Vagina (tissue), 2 donors: Measurements from ENCODE around the gene C9orf43.

Experiments used
- POLR2A ChIP-seq, 2 donors: fragments of 450-650 bp; IDR thresholded peaks; one replicate each; pipeline ENCODE4 v1.6.1; 2017; ENCODE audit warnings: antibody characterized with exemption in 2 of 2, mild to moderate bottlenecking in 2 of 2, moderate library complexity in 2 of 2
- POLR2AphosphoS5 ChIP-seq, 2 donors: sonication (generic); formaldehyde crosslinking; IDR thresholded peaks; one replicate each; pipeline ENCODE4 v1.9.0; 2017; ENCODE audit warnings: antibody characterized with exemption in 2 of 2, mild to moderate bottlenecking in 2 of 2, low read depth in 1 of 2; ENCODE audit not compliant: insufficient read depth in 1 of 2
- TF ChIP-seq, protein P1 (sequence below), 3 experiments: fragments of 450-650 bp in 2 of 3; fragments of 200-600 bp in 1 of 3; sonication (generic) in 1 of 3; IDR thresholded peaks; one replicate each; pipeline ENCODE4 v1.5.1; 2017 to 2019; ENCODE audit warnings: antibody characterized with exemption in 3 of 3, mild to moderate bottlenecking in 2 of 3, moderate library complexity in 2 of 3

DNA sequence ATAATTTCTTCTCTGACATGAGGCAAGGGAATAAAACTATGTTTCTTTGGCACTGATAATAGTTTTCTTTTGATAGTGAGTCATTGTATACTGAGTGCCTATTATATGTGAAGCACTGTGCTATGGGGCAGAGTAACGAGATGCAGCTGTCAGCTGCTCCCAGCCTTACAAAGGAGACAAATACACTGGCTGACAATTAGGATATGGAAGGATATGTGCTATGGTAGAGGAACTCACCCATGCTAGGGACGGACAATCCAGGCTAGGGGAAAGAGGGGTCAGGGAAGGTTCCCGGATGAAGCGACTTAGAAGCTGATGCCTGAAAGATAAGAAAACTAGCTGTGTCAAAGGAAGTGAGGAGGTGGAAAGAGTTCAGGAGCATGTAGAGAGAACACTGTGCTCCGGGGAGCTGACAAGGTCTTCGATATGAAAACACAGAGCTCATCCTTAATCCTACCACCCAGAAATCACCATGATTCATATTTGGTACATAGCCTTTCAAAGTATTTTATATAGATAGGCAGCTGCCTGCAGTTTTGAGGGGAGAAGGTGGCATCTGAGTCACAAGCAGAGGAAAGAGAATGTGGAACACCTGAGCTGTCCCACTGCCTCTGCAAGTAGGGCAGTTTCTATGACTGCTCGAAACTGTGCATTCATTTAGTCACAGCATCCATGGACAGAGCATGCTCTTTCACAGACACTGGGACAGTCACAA, 49.1 kb upstream of the C9orf43 start:
- TF ChIP-seq, protein P1, sequence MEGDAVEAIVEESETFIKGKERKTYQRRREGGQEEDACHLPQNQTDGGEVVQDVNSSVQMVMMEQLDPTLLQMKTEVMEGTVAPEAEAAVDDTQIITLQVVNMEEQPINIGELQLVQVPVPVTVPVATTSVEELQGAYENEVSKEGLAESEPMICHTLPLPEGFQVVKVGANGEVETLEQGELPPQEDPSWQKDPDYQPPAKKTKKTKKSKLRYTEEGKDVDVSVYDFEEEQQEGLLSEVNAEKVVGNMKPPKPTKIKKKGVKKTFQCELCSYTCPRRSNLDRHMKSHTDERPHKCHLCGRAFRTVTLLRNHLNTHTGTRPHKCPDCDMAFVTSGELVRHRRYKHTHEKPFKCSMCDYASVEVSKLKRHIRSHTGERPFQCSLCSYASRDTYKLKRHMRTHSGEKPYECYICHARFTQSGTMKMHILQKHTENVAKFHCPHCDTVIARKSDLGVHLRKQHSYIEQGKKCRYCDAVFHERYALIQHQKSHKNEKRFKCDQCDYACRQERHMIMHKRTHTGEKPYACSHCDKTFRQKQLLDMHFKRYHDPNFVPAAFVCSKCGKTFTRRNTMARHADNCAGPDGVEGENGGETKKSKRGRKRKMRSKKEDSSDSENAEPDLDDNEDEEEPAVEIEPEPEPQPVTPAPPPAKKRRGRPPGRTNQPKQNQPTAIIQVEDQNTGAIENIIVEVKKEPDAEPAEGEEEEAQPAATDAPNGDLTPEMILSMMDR (IDR thresholded peaks at IDR 0.05): no peak
- no peak for TF ChIP-seq POLR2A (IDR thresholded peaks at IDR 0.05)
- TF ChIP-seq POLR2AphosphoS5 (IDR thresholded peaks at IDR 0.05; ENCODE audit: insufficient read depth in 1 of 2, low read depth in 1 of 2): no peak
